IPS DF 6.9 (cell line): ENCODE results near the gene SLC25A30.

Source experiments
- DNase-seq: peaks from one replicate; pipeline ENCODE4 v3.0.0-alpha.2; 2013; ENCODE audit warnings: low read depth, low spot score
- H3K27ac ChIP-seq: one replicate; pipeline ENCODE4 v1.5.1; 2013; ENCODE audit warnings: low read length, control low read depth
- H3K27me3 ChIP-seq: 2 replicates; pipeline ENCODE4 v1.6.1; 2013; ENCODE audit warnings: mild to moderate bottlenecking, low read length; ENCODE audit not compliant: control insufficient read depth, insufficient read depth
- H3K36me3 ChIP-seq: 2 replicates; pipeline ENCODE4 v1.6.1; 2013; ENCODE audit warnings: low read length; ENCODE audit not compliant: control insufficient read depth, insufficient read depth
- H3K4me1 ChIP-seq: 2 replicates; pipeline ENCODE4 v1.6.1; 2013; ENCODE audit warnings: low read length; ENCODE audit not compliant: control insufficient read depth, insufficient read depth
- H3K4me3 ChIP-seq: 2 replicates; pipeline ENCODE4 v1.5.1; 2013; ENCODE audit warnings: mild to moderate bottlenecking, low read length
- H3K9me3 ChIP-seq: 2 replicates; pipeline ENCODE4 v1.6.1; 2013; ENCODE audit warnings: low read length, inconsistent platforms; ENCODE audit not compliant: control insufficient read depth, insufficient read depth
- WGBS: extraction: QIAGEN DNeasy Blood & Tissue Kit; methylation state at CpG from one replicate; pipeline ENCODE4 v1.1.7; 2013; ENCODE audit warnings: mixed read lengths, missing lambda C conversion rate; ENCODE audit not compliant: insufficient read length, insufficient coverage; 5-methylcytosine and 5-hydroxymethylcytosine counted together

The SLC25A30 gene

GRCh38 chr13:45446181-45446580, 28.0 kb upstream of the SLC25A30 start:
- WGBS, result no CpG with 5 or more reads among the region's 7 CpGs
- no peaks in the 10 kb centered on the region for H3K36me3 ChIP-seq
- H3K4me1 ChIP-seq, result no peaks in the 10 kb centered on the region
- no peaks in the 10 kb centered on the region for H3K27me3 ChIP-seq
- H3K9me3 ChIP-seq, result no peaks in the 10 kb centered on the region
- DNase-seq, result no peak
- no peak overlapping the region for H3K4me3 ChIP-seq
- no peak overlapping the region for H3K27ac ChIP-seq

GRCh38 chr13:45445053-45445452, 26.9 kb upstream of the SLC25A30 start:
- Histone ChIP-seq H3K4me3 (no peak overlapping the region), H3K36me3 (no peaks in the 10 kb centered on the region), H3K27ac (no peak overlapping the region), H3K27me3 (no peaks in the 10 kb centered on the region), H3K9me3 (no peaks in the 10 kb centered on the region), H3K4me1 (no peaks in the 10 kb centered on the region)
- no peak for DNase-seq
- no CpG with 5 or more reads among the region's 6 CpGs for WGBS

GRCh38 chr13:45441633-45442032, 23.5 kb upstream of the SLC25A30 start:
- no peaks in the 10 kb centered on the region for H3K36me3 ChIP-seq
- no peaks in the 10 kb centered on the region; the same call in 1 of the 2 replicates for H3K4me1 ChIP-seq
- H3K27me3 ChIP-seq, result no peaks in the 10 kb centered on the region
- no peak overlapping the region for H3K4me3 ChIP-seq
- WGBS, result no CpG with 5 or more reads among the region's 2 CpGs
- no peak overlapping the region for H3K27ac ChIP-seq
- no peaks in the 10 kb centered on the region for H3K9me3 ChIP-seq
- DNase-seq, result no peak

DNA sequence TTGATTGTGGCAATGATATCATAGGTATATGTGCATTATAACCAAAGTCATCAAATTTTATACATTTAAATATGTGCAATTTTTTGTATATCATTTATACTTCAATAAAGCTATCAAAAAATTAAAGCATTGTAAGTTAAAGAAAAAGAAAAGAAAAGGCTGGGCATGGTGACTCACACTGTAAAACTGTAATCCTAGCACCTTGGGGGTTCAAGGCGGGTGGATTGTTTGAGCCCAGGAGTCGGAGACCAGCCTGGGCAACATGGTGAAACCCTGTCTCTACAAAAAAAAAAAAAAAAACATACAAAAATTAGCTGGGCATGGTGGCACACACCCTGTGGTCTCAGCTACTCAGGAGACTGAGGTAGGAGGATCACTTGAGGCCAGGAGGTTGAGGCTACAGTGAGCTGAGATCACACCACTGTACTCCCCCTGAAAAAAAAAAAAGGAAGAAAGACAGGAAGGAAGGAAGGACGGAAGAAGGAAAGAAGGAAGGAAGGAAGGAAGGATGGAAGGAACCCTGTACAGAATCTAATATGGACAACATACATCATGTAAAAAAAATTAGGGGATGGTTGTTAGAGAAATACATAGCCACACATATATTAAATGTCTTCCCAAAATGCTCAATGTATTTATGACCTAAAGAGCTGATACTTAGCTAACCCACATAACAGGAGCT, 21.7 kb upstream of the SLC25A30 start:
- Histone ChIP-seq H3K27ac (no peak overlapping the region), H3K4me1 (no peaks in the 10 kb centered on the region; the same call in 1 of the 2 replicates), H3K27me3 (no peaks in the 10 kb centered on the region), H3K36me3 (no peaks in the 10 kb centered on the region), H3K9me3 (no peaks in the 10 kb centered on the region), H3K4me3 (no peak overlapping the region)
- no CpG with 5 or more reads among the region's 3 CpGs for WGBS
- DNase-seq, result no peak

GRCh38 chr13:45439008-45439407, 20.8 kb upstream of the SLC25A30 start:
- no CpG with 5 or more reads among the region's 4 CpGs for WGBS
- Histone ChIP-seq H3K9me3 (no peaks in the 10 kb centered on the region), H3K4me1 (no peaks in the 10 kb centered on the region; the same call in 1 of the 2 replicates), H3K27ac (no peak overlapping the region), H3K36me3 (no peaks in the 10 kb centered on the region), H3K27me3 (no peaks in the 10 kb centered on the region), H3K4me3 (no peak overlapping the region)
- DNase-seq, result no peak

GRCh38 chr13:45437947-45438346, 19.8 kb upstream of the SLC25A30 start:
- no CpG with 5 or more reads among the region's 4 CpGs for WGBS
- no peaks in the 10 kb centered on the region for H3K27me3 ChIP-seq
- H3K9me3 ChIP-seq, result no peaks in the 10 kb centered on the region
- DNase-seq, result no peak
- no peaks in the 10 kb centered on the region for H3K36me3 ChIP-seq
- H3K27ac ChIP-seq, result no peak overlapping the region
- H3K4me3 ChIP-seq, result no peak overlapping the region
- H3K4me1 ChIP-seq, result no peaks in the 10 kb centered on the region; the same call in 1 of the 2 replicates

GRCh38 chr13:45436953-45437352, 18.8 kb upstream of the SLC25A30 start:
- no CpG with 5 or more reads among the region's 4 CpGs for WGBS
- Histone ChIP-seq H3K4me1 (no peaks in the 10 kb centered on the region; the same call in 1 of the 2 replicates), H3K4me3 (no peak overlapping the region), H3K9me3 (no peaks in the 10 kb centered on the region), H3K27ac (no peak overlapping the region), H3K36me3 (no peaks in the 10 kb centered on the region), H3K27me3 (no peaks in the 10 kb centered on the region)
- no peak for DNase-seq

DNA sequence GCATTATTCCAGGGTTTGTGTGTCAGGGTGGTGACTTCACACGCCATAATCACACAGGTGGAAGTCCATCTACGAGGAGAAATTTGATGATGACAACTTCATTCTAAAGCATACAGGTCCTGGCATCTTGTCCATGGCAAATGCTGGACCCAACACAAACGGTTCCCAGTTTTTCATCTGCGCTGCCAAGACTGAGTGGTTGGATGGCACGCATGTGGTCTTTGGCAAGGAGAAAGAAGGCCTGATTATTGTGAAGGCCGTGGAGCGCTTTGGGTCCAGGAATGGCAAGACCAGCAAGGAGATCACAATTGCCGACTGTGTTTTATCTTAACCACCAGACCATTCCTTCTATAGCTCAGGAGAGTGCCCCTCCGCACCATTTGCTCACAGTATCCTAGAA, 18.2 kb upstream of the SLC25A30 start:
- no peaks in the 10 kb centered on the region; the same call in 1 of the 2 replicates for H3K4me1 ChIP-seq
- H3K4me3 ChIP-seq, result no peak overlapping the region
- H3K9me3 ChIP-seq, result no peaks in the 10 kb centered on the region
- H3K27me3 ChIP-seq, result no peaks in the 10 kb centered on the region
- no CpG with 5 or more reads among the region's 9 CpGs for WGBS
- no peaks in the 10 kb centered on the region for H3K36me3 ChIP-seq
- no peak overlapping the region for H3K27ac ChIP-seq
- DNase-seq, result no peak

DNA sequence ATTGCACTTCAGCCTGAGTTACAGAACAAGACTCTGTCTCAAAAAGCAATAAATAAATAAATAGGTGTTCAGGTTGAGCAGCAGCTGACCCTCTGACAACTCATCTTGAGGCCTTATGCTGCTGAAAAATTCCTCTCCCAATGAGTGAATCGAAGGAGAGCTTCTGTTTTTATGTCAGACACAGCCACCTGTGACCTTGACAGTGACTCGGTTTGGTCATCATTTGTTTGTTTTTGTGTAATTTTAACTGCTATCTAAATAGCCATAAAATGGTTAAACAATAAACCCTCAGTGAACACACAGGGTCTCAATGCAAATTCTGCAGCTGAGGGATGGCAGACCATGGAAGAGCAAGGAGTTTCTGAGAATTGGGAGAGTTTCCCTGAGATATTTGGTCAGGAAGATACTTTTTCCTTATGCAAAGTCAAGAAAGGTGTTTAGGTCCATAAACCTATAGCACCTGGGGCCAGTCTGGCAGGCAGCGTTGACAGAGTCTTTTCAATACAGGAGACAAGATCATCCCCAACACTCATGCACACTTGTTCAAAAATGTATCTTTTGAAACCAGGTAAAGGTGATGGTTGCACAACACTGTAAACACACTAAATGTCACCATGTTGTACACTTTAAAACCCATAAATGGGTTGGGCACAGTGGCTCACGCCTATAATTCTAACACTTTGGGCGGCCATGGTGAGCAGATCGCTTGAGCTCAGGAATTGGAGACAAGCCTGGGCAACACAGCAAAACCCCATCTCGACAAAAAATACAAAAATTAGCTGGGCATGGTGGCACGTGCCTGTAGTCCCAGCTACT, 16.6 kb upstream of the SLC25A30 start:
- WGBS, result no CpG with 5 or more reads among the region's 8 CpGs

GRCh38 chr13:45433381-45433790, 15.2 kb upstream of the SLC25A30 start:
- Histone ChIP-seq H3K36me3 (no peaks in the 10 kb centered on the region), H3K4me3 (no peak overlapping the region), H3K27me3 (no peaks in the 10 kb centered on the region), H3K9me3 (no peaks in the 10 kb centered on the region), H3K27ac (no peak overlapping the region), H3K4me1 (no peaks in the 10 kb centered on the region; the same call in 1 of the 2 replicates)
- no peak for DNase-seq
- no CpG with 5 or more reads among the region's 5 CpGs for WGBS

More for the DNA sequence above, 16.6 kb upstream of the SLC25A30 start:
- no peaks in the 10 kb centered on the region for H3K9me3 ChIP-seq
- no peak overlapping the region for H3K4me3 ChIP-seq
- H3K27ac ChIP-seq, result no peak overlapping the region
- no peaks in the 10 kb centered on the region for H3K27me3 ChIP-seq
- H3K4me1 ChIP-seq, result no peaks in the 10 kb centered on the region; the same call in 1 of the 2 replicates
- H3K36me3 ChIP-seq, result no peaks in the 10 kb centered on the region
- no peak for DNase-seq
